Measurements from ENCODE around the gene VPS13D.
A peak's percentile ranks its signal among the peaks of the same experiment; 100 is the strongest.

VPS13D gene

GRCh38 chr1:12433323-12434053, 203.7 kb downstream of the VPS13D start:
- ATAC-seq (no peak), DNase-seq (no peak)

- ATAC-seq, result peak; percentile 55
- peak; percentile 73 for DNase-seq
Observed at GRCh38 chr1:12434174-12434573, 204.3 kb downstream of the VPS13D start.

GRCh38 chr1:12434686-12435085, 204.9 kb downstream of the VPS13D start:
- DNase-seq, result no peak
- ATAC-seq, result no peak

GRCh38 chr1:12435639-12436344, 206.0 kb downstream of the VPS13D start:
- ATAC-seq (peak; percentile 74), DNase-seq (peak; percentile 52)

- ATAC-seq, result no peak
- DNase-seq, result peak; percentile 45
Observed at GRCh38 chr1:12436345-12436658, 206.5 kb downstream of the VPS13D start.

- ATAC-seq (peak; percentile 4), DNase-seq (peak; percentile 46)
Observed at GRCh38 chr1:12436817-12437599, 207.2 kb downstream of the VPS13D start.

- no peak for DNase-seq
- no peak for ATAC-seq
Observed at GRCh38 chr1:12437629-12438028, 207.8 kb downstream of the VPS13D start.

- ATAC-seq, result peak; percentile 53
- peak; percentile 59 for DNase-seq
Observed at GRCh38 chr1:12438349-12438924, 208.6 kb downstream of the VPS13D start.

- no peak for ATAC-seq
- no peak for DNase-seq
Observed at GRCh38 chr1:12439073-12439472, 209.2 kb downstream of the VPS13D start.

- ATAC-seq (no peak), DNase-seq (no peak)
Observed at GRCh38 chr1:12441414-12442105, 211.7 kb downstream of the VPS13D start.

- DNase-seq (no peak), ATAC-seq (peak; percentile 10)
Observed at GRCh38 chr1:12442217-12442616, 212.4 kb downstream of the VPS13D start.

GRCh38 chr1:12443151-12443550, 213.3 kb downstream of the VPS13D start:
- DNase-seq (no peak), ATAC-seq (no peak)

GRCh38 chr1:12444329-12444841, 214.6 kb downstream of the VPS13D start:
- DNase-seq (no peak), ATAC-seq (no peak)

- ATAC-seq (no peak), DNase-seq (no peak)
Observed at GRCh38 chr1:12445257-12445656, 215.4 kb downstream of the VPS13D start.

- DNase-seq (no peak), ATAC-seq (no peak)
Observed at GRCh38 chr1:12446593-12446992, 216.8 kb downstream of the VPS13D start.

GRCh38 chr1:12447307-12447706, 217.5 kb downstream of the VPS13D start:
- ATAC-seq (no peak), DNase-seq (no peak)

- DNase-seq, result no peak
- ATAC-seq, result no peak
Observed at GRCh38 chr1:12447849-12448312, 218.1 kb downstream of the VPS13D start.

- ATAC-seq (no peak), DNase-seq (no peak)
Observed at GRCh38 chr1:12448746-12449177, 218.9 kb downstream of the VPS13D start.

GRCh38 chr1:12450090-12450755, 220.4 kb downstream of the VPS13D start:
- ATAC-seq (peak; percentile 10), DNase-seq (no peak)

- DNase-seq (no peak), ATAC-seq (no peak)
Observed at GRCh38 chr1:12450756-12451559, 221.1 kb downstream of the VPS13D start.
